HCT116 (cell line): ENCODE results near the gene MOV10. TPM values are rescaled to one million over a fixed set of nuclear protein-coding genes. Genes with fewer than 3 reads are reported as not detected.

Source experiments
- ATAC-seq: fragments of 200-7000 bp; cut with Tn5 transposase; 2 replicates; pipeline ENCODE4 v1.9.1; 2020; ENCODE audit warnings: mild to moderate bottlenecking, moderate library complexity
- BruUV-seq: library from RNA; stranded (reverse); fragments of 400-500 nt; replicated peaks from 2 replicates; lab custom pipeline; 2021; lab: Mats Ljungman, UMichigan
- CTCF ChIA-PET: fragments of 300-600 bp; sonication (Branson Sonifier 250); formaldehyde crosslinking; loops from one replicate; lab custom pipeline; 2021; ENCODE audit warnings: antibody characterized with exemption; lab: Charles Lee
- POLR2A ChIA-PET: fragments of 300-600, 350-600 bp; sonication (Branson Sonifier 250); formaldehyde crosslinking; loops from one replicate; lab custom pipeline; 2021; ENCODE audit warnings: antibody characterized with exemption; lab: Charles Lee
- RAD21 ChIA-PET, 2 experiments: fragments of 300-600 bp; sonication (Branson Sonifier 250); formaldehyde crosslinking; loops; one replicate each; lab custom pipeline; 2023; ENCODE audit warnings: low total read pairs in 2 of 2; ENCODE audit not compliant: uncharacterized antibody in 2 of 2, unreplicated experiment in 2 of 2, low non-redundant PET in 1 of 2; lab: Charles Lee
- DNase-seq: peaks from one replicate; pipeline ENCODE4 v3.0.0-alpha.2; 2010; ENCODE audit warnings: low read depth, low spot score
- H2AFZ ChIP-seq: fragments of 200-600 bp; shearing (Covaris generic), sonication (generic); 2 replicates; pipeline ENCODE4 v1.6.1; 2017; ENCODE audit warnings: low read depth, mixed run types, mixed read lengths, antibody characterized with exemption, low read length; ENCODE audit not compliant: poor library complexity, severe bottlenecking
- H3K27ac ChIP-seq: 2 replicates; pipeline ENCODE4 v1.5.1; 2012; ENCODE audit warnings: low read depth, low read length
- H3K27me3 ChIP-seq: fragments of 200-600 bp; sonication (generic); 2 replicates; pipeline ENCODE4 v1.6.1; 2016; ENCODE audit warnings: mixed run types, low read length, mixed read lengths; ENCODE audit not compliant: insufficient read depth
- H3K36me3 ChIP-seq, 2 experiments: fragments of 200-500 bp in 1 of 2; fragments of 200-600 bp in 1 of 2; sonication (Bioruptor generic) in 1 of 2; sonication (generic) in 1 of 2; 2 replicates each; pipeline versions ENCODE4 v1.5.1 to v1.6.1; 2014 to 2016; ENCODE audit warnings: low read length in 2 of 2, inconsistent platforms in 1 of 2, mixed read lengths in 1 of 2, mixed run types in 1 of 2; ENCODE audit not compliant: insufficient read depth in 2 of 2, control insufficient read depth in 1 of 2
- H3K4me1 ChIP-seq, 2 experiments: fragments of 200-600 bp in 1 of 2; sonication (generic) in 1 of 2; 2 replicates each; pipeline versions ENCODE4 v1.5.1 to v1.6.1; 2012 to 2017; ENCODE audit warnings: low read length in 2 of 2, inconsistent platforms in 1 of 2, mild to moderate bottlenecking in 1 of 2, mixed read lengths in 1 of 2, mixed run types in 1 of 2, moderate library complexity in 1 of 2; ENCODE audit not compliant: insufficient read depth in 2 of 2, control insufficient read depth in 1 of 2
- H3K4me2 ChIP-seq: fragments of 200-600 bp; sonication (generic); 2 replicates; pipeline ENCODE4 v1.6.1; 2017; ENCODE audit warnings: mixed run types, low read length, mixed read lengths
- H3K4me3 ChIP-seq, 2 experiments: fragments of 200-600 bp in 1 of 2; sonication (generic) in 1 of 2; replicated peaks in 1 of 2; 2 replicates each; pipeline ENCODE4 v1.5.1; 2011 to 2016; ENCODE audit warnings: low read length in 2 of 2, control low read depth in 1 of 2, low read depth in 1 of 2, mild to moderate bottlenecking in 1 of 2, mixed read lengths in 1 of 2, mixed run types in 1 of 2
- H3K79me2 ChIP-seq: fragments of 200-600 bp; sonication (generic); 2 replicates; pipeline ENCODE4 v1.6.1; 2017; ENCODE audit warnings: mild to moderate bottlenecking, mixed run types, low read length, moderate library complexity, mixed read lengths; ENCODE audit not compliant: insufficient read depth
- H3K9ac ChIP-seq: fragments of 200-600 bp; sonication (generic); 2 replicates; pipeline ENCODE4 v1.6.1; 2016; ENCODE audit warnings: low read length, mixed read lengths
- H3K9me2 ChIP-seq: fragments of 200-600 bp; sonication (generic), shearing (Covaris generic); 2 replicates; pipeline ENCODE4 v1.6.1; 2017; ENCODE audit warnings: mixed run types, mild to moderate bottlenecking, moderate library complexity; ENCODE audit not compliant: insufficient read depth
- H3K9me3 ChIP-seq, 2 experiments: fragments of 200-500 bp in 1 of 2; fragments of 200-600 bp in 1 of 2; sonication (Bioruptor generic) in 1 of 2; sonication (generic) in 1 of 2; 2 replicates each; pipeline ENCODE4 v1.6.1; 2014 to 2017; ENCODE audit warnings: low read length in 2 of 2, mixed read lengths in 2 of 2, inconsistent platforms in 1 of 2, low read depth in 1 of 2, mild to moderate bottlenecking in 1 of 2, mixed run types in 1 of 2, moderate library complexity in 1 of 2; ENCODE audit not compliant: control insufficient read depth in 1 of 2, insufficient read depth in 1 of 2
- H4K20me1 ChIP-seq: fragments of 200-600 bp; sonication (generic), shearing (Covaris generic); 2 replicates; pipeline ENCODE4 v1.6.1; 2017; ENCODE audit warnings: mixed run types, mild to moderate bottlenecking, moderate library complexity; ENCODE audit not compliant: insufficient read depth
- EGR1 ChIP-seq: IDR thresholded peaks from 2 replicates; pipeline ENCODE4 v1.6.1; 2012; ENCODE audit warnings: low read depth
- JUND ChIP-seq: IDR thresholded peaks from 2 replicates; pipeline ENCODE4 v1.6.1; 2012
- RAD21 ChIP-seq: IDR thresholded peaks from 2 replicates; pipeline ENCODE4 v1.6.1; 2012; ENCODE audit warnings: low read depth, mild to moderate bottlenecking
- SIN3A ChIP-seq: IDR thresholded peaks from 2 replicates; pipeline ENCODE4 v1.6.1; 2012; ENCODE audit warnings: low read depth
- SP1 ChIP-seq: IDR thresholded peaks from 2 replicates; pipeline ENCODE4 v1.6.1; 2012; ENCODE audit warnings: low read depth
- ZNF274 ChIP-seq: fragments of 200-500 bp; sonication (Bioruptor generic); IDR thresholded peaks from 2 replicates; pipeline ENCODE4 v1.6.1; 2014; ENCODE audit warnings: mild to moderate bottlenecking, low read depth, low read length, inconsistent platforms
- intact Hi-C: fragments of 100-400 bp; cut with micrococcal nuclease; formaldehyde crosslinking; loops from 2 replicates; pipeline ENCODE4 v1.10.0; 2022
- total RNA-seq: library from RNA; stranded (reverse); gene quantifications from one replicate; pipeline ENCODE4 v1.2.1, GENCODE V29; 2021; ENCODE audit not compliant: unreplicated experiment
- TF ChIP-seq, protein P1 (sequence below): IDR thresholded peaks from 2 replicates; pipeline ENCODE4 v1.6.1; 2012; ENCODE audit warnings: low read depth

MOV10 gene
- total RNA-seq, 1 experiment from 2014 or later = 109 TPM

DNA sequence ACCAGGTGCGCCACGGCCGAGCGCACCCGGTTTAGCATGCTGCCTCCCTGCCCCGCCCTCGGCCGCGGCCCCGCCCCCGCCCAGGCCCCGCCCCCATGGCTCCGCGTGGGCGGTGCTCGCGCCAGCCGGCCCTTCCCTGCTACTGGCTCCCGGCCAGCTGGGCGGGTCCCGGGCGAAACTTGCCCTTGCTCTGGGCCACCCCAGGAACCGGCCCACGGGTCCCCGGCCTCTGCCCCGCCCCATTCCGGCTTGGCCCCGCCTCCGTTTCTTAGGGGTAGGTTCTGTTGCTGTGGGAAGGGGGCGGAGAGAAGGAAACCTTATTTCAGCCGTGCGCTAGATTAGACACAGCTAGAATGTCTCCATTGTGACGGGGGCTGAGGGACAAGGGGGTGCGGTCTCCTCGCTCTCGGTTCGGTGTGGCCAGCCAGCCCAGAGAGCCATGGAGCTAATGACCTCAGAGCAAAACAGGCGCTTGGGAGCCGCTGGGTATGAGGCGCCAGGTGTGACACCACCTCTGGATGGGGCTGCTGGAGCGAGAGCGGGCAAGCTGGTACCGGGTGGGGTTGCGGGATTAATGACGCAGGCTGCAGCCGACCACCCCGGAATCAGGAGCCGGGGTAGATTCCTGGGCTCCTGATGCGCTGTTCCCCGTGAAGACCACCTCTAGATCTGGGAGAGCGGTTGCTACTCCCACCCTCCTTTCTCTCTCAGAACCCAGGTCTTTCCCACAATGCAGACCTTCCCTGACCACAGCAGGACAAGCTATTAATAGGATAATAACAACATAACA is 41.0 kb downstream of the MOV10 start, which contains the start of gene PPM1J:
Gene PPM1J, minus strand, starts transcription at position 69 of the 790 bp plus-strand sequence. Its CDS starts 31 bp downstream, at position 38.
- H3K36me3 ChIP-seq = no peaks in the 10 kb centered on the region
- no peak for TF ChIP-seq JUND
- peak; percentile 28 for TF ChIP-seq SP1
- TF ChIP-seq, protein P1, sequence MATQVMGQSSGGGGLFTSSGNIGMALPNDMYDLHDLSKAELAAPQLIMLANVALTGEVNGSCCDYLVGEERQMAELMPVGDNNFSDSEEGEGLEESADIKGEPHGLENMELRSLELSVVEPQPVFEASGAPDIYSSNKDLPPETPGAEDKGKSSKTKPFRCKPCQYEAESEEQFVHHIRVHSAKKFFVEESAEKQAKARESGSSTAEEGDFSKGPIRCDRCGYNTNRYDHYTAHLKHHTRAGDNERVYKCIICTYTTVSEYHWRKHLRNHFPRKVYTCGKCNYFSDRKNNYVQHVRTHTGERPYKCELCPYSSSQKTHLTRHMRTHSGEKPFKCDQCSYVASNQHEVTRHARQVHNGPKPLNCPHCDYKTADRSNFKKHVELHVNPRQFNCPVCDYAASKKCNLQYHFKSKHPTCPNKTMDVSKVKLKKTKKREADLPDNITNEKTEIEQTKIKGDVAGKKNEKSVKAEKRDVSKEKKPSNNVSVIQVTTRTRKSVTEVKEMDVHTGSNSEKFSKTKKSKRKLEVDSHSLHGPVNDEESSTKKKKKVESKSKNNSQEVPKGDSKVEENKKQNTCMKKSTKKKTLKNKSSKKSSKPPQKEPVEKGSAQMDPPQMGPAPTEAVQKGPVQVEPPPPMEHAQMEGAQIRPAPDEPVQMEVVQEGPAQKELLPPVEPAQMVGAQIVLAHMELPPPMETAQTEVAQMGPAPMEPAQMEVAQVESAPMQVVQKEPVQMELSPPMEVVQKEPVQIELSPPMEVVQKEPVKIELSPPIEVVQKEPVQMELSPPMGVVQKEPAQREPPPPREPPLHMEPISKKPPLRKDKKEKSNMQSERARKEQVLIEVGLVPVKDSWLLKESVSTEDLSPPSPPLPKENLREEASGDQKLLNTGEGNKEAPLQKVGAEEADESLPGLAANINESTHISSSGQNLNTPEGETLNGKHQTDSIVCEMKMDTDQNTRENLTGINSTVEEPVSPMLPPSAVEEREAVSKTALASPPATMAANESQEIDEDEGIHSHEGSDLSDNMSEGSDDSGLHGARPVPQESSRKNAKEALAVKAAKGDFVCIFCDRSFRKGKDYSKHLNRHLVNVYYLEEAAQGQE = no peak
- TF ChIP-seq EGR1 = peak; percentile 85
- TF ChIP-seq SIN3A = no peak
- TF ChIP-seq RAD21 = no peak
- TF ChIP-seq ZNF274 = no peak
- H3K79me2 ChIP-seq = no peaks in the 10 kb centered on the region
- H3K9ac ChIP-seq = peak within 1 kb of the TSS; percentile 72
- DNase-seq (peak; percentile 89), ATAC-seq (peak; percentile 82)
- CTCF ChIA-PET = interaction anchor here (0.6 to 4.3 kb wide), 21 partner anchors 8 to 1351 kb away, joined by 3 to 114 read pairs (median 3); partner anchors contain the start of genes LRIG2 and RHOC
- peaks cover 18 to 39% of the 10 kb centered on the region in 2 experiments for H3K4me1 ChIP-seq
- intact Hi-C loops = loop anchor here (1.0 to 5.0 kb wide), 5 partner anchors 89 to 357 kb away; partner anchors contain the start of genes LRIG2 and SLC16A1
- H4K20me1 ChIP-seq = no peaks in the 10 kb centered on the region
- H3K9me3 ChIP-seq = no peaks in the 10 kb centered on the region
- H3K27ac ChIP-seq = peak within 1 kb of the TSS; percentile 34; the same call in 1 of the 2 replicates
- H3K27me3 ChIP-seq = no peaks in the 10 kb centered on the region
- RAD21 ChIA-PET = interaction anchor here (0.7 to 3.3 kb wide), 7 partner anchors 41 to 346 kb away, joined by 3 to 16 read pairs (median 4); partner anchors contain the start of gene MOV10 (in 1 of the 2)
- POLR2A ChIA-PET = interaction anchor here (0.9 to 3.5 kb wide), 6 partner anchors 11 to 357 kb away, joined by 3 to 16 read pairs (median 6); partner anchors contain the start of genes LRIG2 and SLC16A1
- no TSS peak for BruUV-seq
- H2AFZ ChIP-seq = peak within 1 kb of the TSS; percentile 91
- H3K4me2 ChIP-seq = peak within 1 kb of the TSS; percentile 99
- H3K4me3 ChIP-seq = peak within 1 kb of the TSS; percentile 58 to 75
- H3K9me2 ChIP-seq = no peaks in the 10 kb centered on the region
